GM19397 (cell line): ENCODE data around the gene F2RL1.
"Not testable (repeated sequence)": the region's sequence is repeated elsewhere in the genome, so short reads cannot be mapped to it uniquely, and the experiment has no call there.

Source experiments
- ATAC-seq: cut with Tn5 transposase; IDR thresholded peaks from one replicate; pipeline ENCODE4 v1.9.1; 2021; ENCODE audit warnings: mild to moderate bottlenecking, moderate library complexity; ENCODE audit not compliant: unreplicated experiment

F2RL1 gene

GRCh38 chr5:76818844-76819831 lies at the start of gene F2RL1:
TSS of gene F2RL1 (plus strand) at chr5:76819030. CDS start at chr5:76819183, 153 bp downstream.
- ATAC-seq = no peak

- not testable (repeated sequence) for ATAC-seq
Observed at GRCh38 chr5:76771041-76771440, 47.8 kb upstream of the F2RL1 start.

GRCh38 chr5:76771705-76772405 lies 47.0 kb upstream of the F2RL1 start:
- no peak for ATAC-seq

- no peak for ATAC-seq
Observed at GRCh38 chr5:76775921-76776320, 42.9 kb upstream of the F2RL1 start.

GRCh38 chr5:76776391-76776790 lies 42.4 kb upstream of the F2RL1 start:
- ATAC-seq = no peak

GRCh38 chr5:76780616-76781015 lies 38.2 kb upstream of the F2RL1 start:
- not testable (repeated sequence) for ATAC-seq

- ATAC-seq = no peak
Observed at GRCh38 chr5:76781775-76782174, 37.1 kb upstream of the F2RL1 start.

GRCh38 chr5:76782444-76782843 lies 36.4 kb upstream of the F2RL1 start:
- ATAC-seq = no peak

- no peak for ATAC-seq
Observed at GRCh38 chr5:76787237-76787636, 31.6 kb upstream of the F2RL1 start.

- ATAC-seq = no peak
Observed at GRCh38 chr5:76788362-76788761, 30.5 kb upstream of the F2RL1 start.

GRCh38 chr5:76789275-76789674 lies 29.6 kb upstream of the F2RL1 start:
- ATAC-seq = not testable (repeated sequence)

- no peak for ATAC-seq
Observed at GRCh38 chr5:76789991-76790581, 28.7 kb upstream of the F2RL1 start.

GRCh38 chr5:76790632-76791290 lies 28.1 kb upstream of the F2RL1 start:
- no peak for ATAC-seq

GRCh38 chr5:76791461-76791860 lies 27.4 kb upstream of the F2RL1 start:
- ATAC-seq = no peak

GRCh38 chr5:76794871-76795270 lies 24.0 kb upstream of the F2RL1 start:
- ATAC-seq = no peak

GRCh38 chr5:76799588-76799987 lies 19.2 kb upstream of the F2RL1 start:
- no peak for ATAC-seq

GRCh38 chr5:76800579-76800978 lies 18.3 kb upstream of the F2RL1 start:
- no peak for ATAC-seq

GRCh38 chr5:76801159-76801802 lies 17.5 kb upstream of the F2RL1 start:
- no peak for ATAC-seq

GRCh38 chr5:76801803-76802195 lies 17.0 kb upstream of the F2RL1 start:
- ATAC-seq = no peak

- ATAC-seq = no peak
Observed at GRCh38 chr5:76804266-76804665, 14.6 kb upstream of the F2RL1 start.
